Esophagus squamous epithelium (tissue), 5 donors: Measurements from ENCODE around the gene ULBP1. TPM values are rescaled to one million over a fixed set of nuclear protein-coding genes. Genes with fewer than 3 reads are reported as not detected.
"Not testable (repeated sequence)": the region's sequence is repeated elsewhere in the genome, so short reads cannot be mapped to it uniquely, and the experiment has no call there.

ENCODE experiments used
- DNase-seq: peaks from one replicate; lab custom pipeline; 2025; lab: John Stamatoyannopoulos, UW
- H3K27ac ChIP-seq, 4 donors: fragments of 200-600 bp; sonication (generic); one replicate each; pipeline ENCODE4 v1.5.1; 2016 to 2019; ENCODE audit warnings: mild to moderate bottlenecking in 1 of 4
- H3K27me3 ChIP-seq, 4 donors: fragments of 200-600 bp; sonication (generic); 1 replicate in 3 of 4; 2 replicates in 1 of 4; pipeline versions ENCODE4 v1.5.1 to v1.6.0; 2017 to 2021; ENCODE audit warnings: antibody characterized with exemption in 1 of 4
- H3K36me3 ChIP-seq, 3 donors: fragments of 200-600 bp; sonication (generic); one replicate each; pipeline ENCODE4 v1.5.1; 2016 to 2019
- H3K4me1 ChIP-seq, 3 donors: fragments of 200-600 bp; sonication (generic); one replicate each; pipeline ENCODE4 v1.5.1; 2017 to 2019
- H3K4me3 ChIP-seq, 4 donors: fragments of 200-600 bp; sonication (generic); 1 replicate in 3 of 4; 2 replicates in 1 of 4; pipeline ENCODE4 v1.5.1; 2016 to 2019; ENCODE audit warnings: mild to moderate bottlenecking in 2 of 4, moderate library complexity in 1 of 4
- H3K9me3 ChIP-seq, 3 donors: fragments of 200-600 bp; sonication (generic); one replicate each; pipeline ENCODE4 v1.5.1; 2016 to 2019
- POLR2A ChIP-seq, 4 donors: fragments of 450-650 bp; IDR thresholded peaks; one replicate each; pipeline ENCODE4 v1.6.1; 2017; ENCODE audit warnings: antibody characterized with exemption in 4 of 4, mild to moderate bottlenecking in 4 of 4, moderate library complexity in 3 of 4
- WGBS, 2 donors: methylation state at CpG; one replicate each; pipeline ENCODE4 v1.1.5; 2018; 5-methylcytosine and 5-hydroxymethylcytosine counted together
- intact Hi-C: fragments of 100-400 bp; cut with DNase I; formaldehyde crosslinking; loops from one replicate; pipeline ENCODE4 v1.15.0; 2022
- total RNA-seq, 4 donors: library from RNA; depleted of rRNA; stranded (reverse); fragments of >200 nt; gene quantifications; one replicate each; pipeline ENCODE4 v1.1.0, GENCODE V29; 2016
- TF ChIP-seq, protein P1 (sequence below), 6 experiments: fragments of 450-650 bp in 4 of 6; fragments of 200-600 bp in 2 of 6; sonication (generic) in 2 of 6; IDR thresholded peaks; one replicate each; pipeline ENCODE4 v1.5.1; 2016 to 2019; ENCODE audit warnings: antibody characterized with exemption in 6 of 6, mild to moderate bottlenecking in 4 of 6, moderate library complexity in 4 of 6
- donor health status: DM: yes; HTN: yes; CAD: no.

The ULBP1 gene
- total RNA-seq, 4 donors from 2014 or later, result 0.26 to 0.27 TPM; not detected in 2

DNA sequence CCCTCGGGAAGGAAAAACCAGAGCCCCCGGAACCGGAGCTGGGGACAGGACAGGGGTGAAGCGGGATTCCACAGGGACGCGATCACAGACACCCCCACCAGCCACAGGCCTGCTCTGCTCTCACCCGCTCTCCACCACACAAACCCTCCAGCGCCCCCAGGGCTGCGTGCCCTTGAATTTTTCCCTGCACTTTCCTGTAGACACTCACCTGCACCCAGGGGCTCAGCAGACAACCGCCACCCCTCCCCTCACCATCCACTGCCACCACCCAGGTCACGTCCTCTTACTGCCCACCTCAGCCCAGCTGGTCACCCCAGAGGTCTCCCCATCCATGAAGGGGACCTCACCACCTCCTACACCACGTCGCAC, 21.3 kb upstream of the ULBP1 start:
- Histone ChIP-seq H3K36me3 (no peaks in the 10 kb centered on the region), H3K4me3 (peak overlapping the region; percentile 26 to 67 (median 53)), H3K4me1 (peaks cover 20 to 40% (median 24%) of the 10 kb centered on the region in 3 donors), H3K27me3 (peaks cover 8 to 56% (median 27%) of the 10 kb centered on the region in 4 donors), H3K27ac (peak overlapping the region in 1 of 4 donors; percentile 50), H3K9me3 (no peaks in the 10 kb centered on the region)
- TF ChIP-seq, protein P1, sequence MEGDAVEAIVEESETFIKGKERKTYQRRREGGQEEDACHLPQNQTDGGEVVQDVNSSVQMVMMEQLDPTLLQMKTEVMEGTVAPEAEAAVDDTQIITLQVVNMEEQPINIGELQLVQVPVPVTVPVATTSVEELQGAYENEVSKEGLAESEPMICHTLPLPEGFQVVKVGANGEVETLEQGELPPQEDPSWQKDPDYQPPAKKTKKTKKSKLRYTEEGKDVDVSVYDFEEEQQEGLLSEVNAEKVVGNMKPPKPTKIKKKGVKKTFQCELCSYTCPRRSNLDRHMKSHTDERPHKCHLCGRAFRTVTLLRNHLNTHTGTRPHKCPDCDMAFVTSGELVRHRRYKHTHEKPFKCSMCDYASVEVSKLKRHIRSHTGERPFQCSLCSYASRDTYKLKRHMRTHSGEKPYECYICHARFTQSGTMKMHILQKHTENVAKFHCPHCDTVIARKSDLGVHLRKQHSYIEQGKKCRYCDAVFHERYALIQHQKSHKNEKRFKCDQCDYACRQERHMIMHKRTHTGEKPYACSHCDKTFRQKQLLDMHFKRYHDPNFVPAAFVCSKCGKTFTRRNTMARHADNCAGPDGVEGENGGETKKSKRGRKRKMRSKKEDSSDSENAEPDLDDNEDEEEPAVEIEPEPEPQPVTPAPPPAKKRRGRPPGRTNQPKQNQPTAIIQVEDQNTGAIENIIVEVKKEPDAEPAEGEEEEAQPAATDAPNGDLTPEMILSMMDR (IDR thresholded peaks at IDR 0.05), result no peak
- no peak for TF ChIP-seq POLR2A (IDR thresholded peaks at IDR 0.05)
- intact Hi-C loops, result no loop called here
- 28 to 37% methylated on average over 6 of the region's 13 CpGs for WGBS, 2 donors
- no peak for DNase-seq

DNA sequence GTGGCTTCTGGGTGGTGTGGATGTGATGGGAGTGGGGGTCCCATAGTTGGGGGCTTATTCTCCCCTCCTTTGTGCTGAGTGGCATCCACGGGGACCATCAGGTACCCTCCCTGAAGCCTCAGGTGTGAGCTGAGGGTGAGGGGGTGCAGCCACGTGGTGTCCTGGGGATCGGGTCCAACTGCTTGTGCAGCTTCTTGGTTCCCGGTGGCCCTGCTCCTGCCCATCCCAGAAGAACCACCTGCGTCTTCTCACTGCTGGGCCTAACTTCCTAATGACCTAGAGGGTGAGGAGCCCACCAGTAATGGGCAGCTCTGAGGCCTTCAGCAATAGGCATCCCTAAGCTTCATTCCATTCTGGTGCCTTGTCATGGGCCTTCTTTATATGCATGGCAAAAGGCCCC, 20.4 kb upstream of the ULBP1 start:
- H3K4me3 ChIP-seq, H3K27ac ChIP-seq, H3K9me3 ChIP-seq, DNase-seq, intact Hi-C loops, H3K36me3 ChIP-seq: not testable (repeated sequence)
- Histone ChIP-seq H3K27me3 (peaks cover 8 to 55% (median 25%) of the 10 kb centered on the region in 4 donors), H3K4me1 (peaks cover 18 to 31% (median 21%) of the 10 kb centered on the region in 3 donors)
- WGBS, 2 donors, result no CpG with 5 or more reads among the region's 5 CpGs

DNA sequence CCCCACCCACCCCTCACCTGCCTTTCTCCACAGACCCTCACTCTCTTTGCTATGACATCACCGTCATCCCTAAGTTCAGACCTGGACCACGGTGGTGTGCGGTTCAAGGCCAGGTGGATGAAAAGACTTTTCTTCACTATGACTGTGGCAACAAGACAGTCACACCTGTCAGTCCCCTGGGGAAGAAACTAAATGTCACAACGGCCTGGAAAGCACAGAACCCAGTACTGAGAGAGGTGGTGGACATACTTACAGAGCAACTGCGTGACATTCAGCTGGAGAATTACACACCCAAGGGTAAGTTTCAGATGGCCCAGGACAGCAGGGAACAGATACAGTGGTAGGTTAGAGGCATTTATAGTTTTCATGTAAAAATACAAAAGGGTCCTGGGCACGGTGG, 18.5 kb upstream of the ULBP1 start:
- H3K27me3 ChIP-seq, result peaks cover 0 to 53% (median 8%) of the 10 kb centered on the region in 4 donors
- DNase-seq, intact Hi-C loops, H3K36me3 ChIP-seq, H3K27ac ChIP-seq, H3K4me3 ChIP-seq, H3K9me3 ChIP-seq: not testable (repeated sequence)
- peaks cover 9 to 21% (median 13%) of the 10 kb centered on the region in 3 donors for H3K4me1 ChIP-seq
- WGBS, 2 donors, result 70 to 80% methylated on average over 3 of the region's 6 CpGs

DNA sequence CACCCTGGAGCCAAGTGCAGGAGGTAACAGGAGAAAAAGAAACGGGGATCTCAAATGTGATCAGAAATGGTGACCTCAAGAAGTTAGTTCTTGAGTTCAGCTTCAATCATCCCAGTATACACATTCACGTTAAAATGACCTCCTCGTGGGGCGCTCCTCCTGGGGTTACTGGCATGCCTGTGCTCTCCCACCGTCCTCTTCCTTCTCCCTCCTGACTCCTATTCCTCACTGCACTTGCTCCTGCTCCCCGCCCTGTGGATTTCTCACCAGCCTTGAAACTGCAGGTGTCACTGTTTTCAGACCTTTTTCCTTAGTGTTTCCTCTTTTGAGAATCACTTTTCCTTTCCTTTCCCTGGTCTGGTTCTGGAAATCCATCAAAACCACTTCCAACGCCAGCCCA, 17.1 kb upstream of the ULBP1 start:
- H3K27ac ChIP-seq, intact Hi-C loops, DNase-seq, H3K4me1 ChIP-seq, H3K36me3 ChIP-seq, H3K4me3 ChIP-seq, H3K9me3 ChIP-seq: not testable (repeated sequence)
- peaks cover 0 to 53% (median 3%) of the 10 kb centered on the region in 4 donors for H3K27me3 ChIP-seq
- WGBS, 2 donors, result 70 to 73% methylated on average over 6 to 7 of the region's 7 CpGs

DNA sequence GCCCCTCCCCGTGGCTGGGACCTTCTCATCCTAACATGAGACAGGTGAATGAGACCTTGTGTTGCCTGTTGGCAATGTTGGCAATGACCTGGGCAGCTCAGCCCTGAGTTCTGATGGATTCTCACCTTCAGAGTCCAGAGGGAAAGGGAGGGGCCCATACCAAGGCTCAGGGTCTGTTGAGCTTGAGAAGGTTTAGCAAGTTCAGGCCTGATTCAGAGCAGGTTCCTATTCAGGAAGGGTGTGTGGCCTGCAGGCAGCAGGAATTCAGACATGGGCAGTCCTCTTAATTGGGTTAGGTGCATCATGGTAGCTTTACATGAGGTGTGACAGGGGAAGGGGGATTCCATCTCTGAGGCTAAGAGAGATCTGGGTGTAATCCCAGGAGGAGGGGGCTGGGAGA, 16.2 kb upstream of the ULBP1 start:
- no CpG with 5 or more reads among the region's 1 CpG for WGBS, 2 donors
- H3K4me3 ChIP-seq, DNase-seq, H3K36me3 ChIP-seq, intact Hi-C loops, H3K9me3 ChIP-seq, H3K4me1 ChIP-seq, H3K27ac ChIP-seq: not testable (repeated sequence)
- H3K27me3 ChIP-seq, result peaks cover 0 to 53% (median 6%) of the 10 kb centered on the region in 4 donors

DNA sequence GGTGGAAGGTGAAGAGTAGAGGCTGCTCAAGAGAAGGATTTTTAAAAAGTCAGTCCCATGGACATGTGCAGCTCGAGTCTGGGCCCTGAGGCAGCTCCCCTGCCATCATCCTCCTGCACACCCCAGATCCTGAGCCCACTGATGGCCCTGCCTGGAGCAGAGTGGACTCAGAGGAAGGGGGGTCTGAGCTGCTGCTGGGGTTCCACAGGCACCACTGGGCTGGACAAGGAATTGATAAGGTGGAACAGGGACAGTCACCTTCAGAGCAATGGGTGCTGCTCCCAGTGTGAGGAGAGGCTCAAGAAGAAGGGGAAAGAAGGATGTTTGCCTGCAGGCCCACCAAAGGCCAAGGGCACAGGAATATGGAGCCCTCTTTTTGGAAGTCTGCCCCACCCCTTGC, 15.7 kb upstream of the ULBP1 start:
- 70 to 78% methylated on average over 1 of the region's 1 CpG for WGBS, 2 donors
- no peak overlapping the region for H3K4me3 ChIP-seq
- DNase-seq, result no peak
- TF ChIP-seq, protein P1 (IDR thresholded peaks at IDR 0.05), result no peak
- no peak for TF ChIP-seq POLR2A (IDR thresholded peaks at IDR 0.05)
- H3K27ac ChIP-seq, result no peak overlapping the region
- H3K4me1 ChIP-seq, result no peaks in the 10 kb centered on the region
- intact Hi-C loops, result no loop called here
- H3K9me3 ChIP-seq, result no peaks in the 10 kb centered on the region
- H3K27me3 ChIP-seq, result peaks cover 0 to 53% (median 8%) of the 10 kb centered on the region in 4 donors
- H3K36me3 ChIP-seq, result no peaks in the 10 kb centered on the region

DNA sequence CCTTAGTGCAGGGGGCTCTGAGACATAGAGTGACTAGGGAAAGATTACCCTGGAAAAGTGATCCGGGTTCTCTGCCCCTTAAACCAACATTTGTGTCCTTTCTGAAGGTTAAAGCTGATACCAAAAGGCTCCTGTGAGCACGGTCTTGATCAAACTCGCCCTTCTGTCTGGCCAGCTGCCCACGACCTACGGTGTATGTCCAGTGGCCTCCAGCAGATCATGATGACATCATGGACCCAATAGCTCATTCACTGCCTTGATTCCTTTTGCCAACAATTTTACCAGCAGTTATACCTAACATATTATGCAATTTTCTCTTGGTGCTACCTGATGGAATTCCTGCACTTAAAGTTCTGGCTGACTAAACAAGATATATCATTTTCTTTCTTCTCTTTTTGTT, 15.1 kb upstream of the ULBP1 start:
- intact Hi-C loops, result no loop called here
- peaks cover 0 to 3% (median 0%) of the 10 kb centered on the region in 3 donors for H3K4me1 ChIP-seq
- H3K9me3 ChIP-seq, result no peaks in the 10 kb centered on the region
- 66 to 74% methylated on average over 5 of the region's 5 CpGs for WGBS, 2 donors
- H3K27me3 ChIP-seq, result peaks cover 0 to 57% (median 11%) of the 10 kb centered on the region in 4 donors
- H3K36me3 ChIP-seq, result no peaks in the 10 kb centered on the region
- TF ChIP-seq POLR2A (IDR thresholded peaks at IDR 0.05), result no peak
- TF ChIP-seq, protein P1 (IDR thresholded peaks at IDR 0.05), result no peak
- no peak overlapping the region for H3K4me3 ChIP-seq
- H3K27ac ChIP-seq, result no peak overlapping the region
- DNase-seq, result no peak
